GM10248 (cell line): ENCODE data around the gene PARD3B.

Experiments
- CTCF ChIA-PET: fragments of 300-600 bp; sonication (Branson Sonifier 250); formaldehyde crosslinking; extraction: SDS; loops from one replicate; lab custom pipeline; 2021; ENCODE audit warnings: antibody characterized with exemption; lab: Yijun Ruan, JAX
- POLR2A ChIA-PET: fragments of 350-650 bp; sonication (Branson Sonifier 250); formaldehyde crosslinking; extraction: SDS; loops from one replicate; lab custom pipeline; 2020; ENCODE audit warnings: antibody characterized with exemption; lab: Yijun Ruan, JAX
- DNase-seq: peaks from one replicate; pipeline ENCODE4 v3.0.0; 2012; ENCODE audit errors: extremely low spot score
- CTCF ChIP-seq: IDR thresholded peaks from 2 replicates; pipeline ENCODE4 v1.5.1; 2012; ENCODE audit warnings: mild to moderate bottlenecking, low read depth; ENCODE audit errors: extremely low read depth, missing control alignments, control extremely low read depth

The PARD3B gene

GRCh38 chr2:205390866-205391265 lies 845.6 kb downstream of the PARD3B start:
- no peak for DNase-seq
- no peak for TF ChIP-seq CTCF
- ChIA-PET CTCF (interaction anchor here (2.7 kb wide), 1 partner anchor 14 kb away, joined by 8 read pairs; no protein-coding TSS in a partner anchor), POLR2A (no interaction called here)

- ChIA-PET CTCF (interaction anchor here (1.3 kb wide), 1 partner anchor 8 kb away, joined by 4 read pairs; no protein-coding TSS in a partner anchor), POLR2A (no interaction called here)
- DNase-seq = no peak
- no peak for TF ChIP-seq CTCF
These were observed 856.2 kb downstream of the PARD3B start for GRCh38 chr2:205401511-205401910.

GRCh38 chr2:205402011-205402410 lies 856.7 kb downstream of the PARD3B start:
- no peak for DNase-seq
- POLR2A ChIA-PET = no interaction called here
- no peak for TF ChIP-seq CTCF
- CTCF ChIA-PET = interaction anchor here (1.3 kb wide), 1 partner anchor 9 kb away, joined by 4 read pairs; no protein-coding TSS in a partner anchor

- DNase-seq = no peak
- TF ChIP-seq CTCF = no peak
- POLR2A ChIA-PET = no interaction called here
- CTCF ChIA-PET = no interaction called here
These were observed 858.1 kb downstream of the PARD3B start for GRCh38 chr2:205403244-205403825.

GRCh38 chr2:205405194-205405593 lies 859.9 kb downstream of the PARD3B start:
- CTCF ChIA-PET = interaction anchor here (1.3 to 2.6 kb wide), 2 partner anchors 13 to 26 kb away, joined by 3 to 8 read pairs; no protein-coding TSS in a partner anchor
- TF ChIP-seq CTCF = no peak
- DNase-seq = no peak
- POLR2A ChIA-PET = no interaction called here

GRCh38 chr2:205405752-205406151 lies 860.5 kb downstream of the PARD3B start:
- ChIA-PET CTCF (interaction anchor here (1.3 to 2.6 kb wide), 2 partner anchors 14 to 27 kb away, joined by 3 to 8 read pairs; no protein-coding TSS in a partner anchor), POLR2A (no interaction called here)
- TF ChIP-seq CTCF = no peak
- DNase-seq = no peak
